HG02852 (cell line): ENCODE results near the gene FUT1.
"Not testable (repeated sequence)": the region's sequence is repeated elsewhere in the genome, so short reads cannot be mapped to it uniquely, and the experiment has no call there.

ENCODE experiments used
- ATAC-seq: cut with Tn5 transposase; IDR thresholded peaks from one replicate; pipeline ENCODE4 v1.9.1; 2021; ENCODE audit warnings: mild to moderate bottlenecking, moderate library complexity; ENCODE audit not compliant: unreplicated experiment

Gene FUT1

DNA sequence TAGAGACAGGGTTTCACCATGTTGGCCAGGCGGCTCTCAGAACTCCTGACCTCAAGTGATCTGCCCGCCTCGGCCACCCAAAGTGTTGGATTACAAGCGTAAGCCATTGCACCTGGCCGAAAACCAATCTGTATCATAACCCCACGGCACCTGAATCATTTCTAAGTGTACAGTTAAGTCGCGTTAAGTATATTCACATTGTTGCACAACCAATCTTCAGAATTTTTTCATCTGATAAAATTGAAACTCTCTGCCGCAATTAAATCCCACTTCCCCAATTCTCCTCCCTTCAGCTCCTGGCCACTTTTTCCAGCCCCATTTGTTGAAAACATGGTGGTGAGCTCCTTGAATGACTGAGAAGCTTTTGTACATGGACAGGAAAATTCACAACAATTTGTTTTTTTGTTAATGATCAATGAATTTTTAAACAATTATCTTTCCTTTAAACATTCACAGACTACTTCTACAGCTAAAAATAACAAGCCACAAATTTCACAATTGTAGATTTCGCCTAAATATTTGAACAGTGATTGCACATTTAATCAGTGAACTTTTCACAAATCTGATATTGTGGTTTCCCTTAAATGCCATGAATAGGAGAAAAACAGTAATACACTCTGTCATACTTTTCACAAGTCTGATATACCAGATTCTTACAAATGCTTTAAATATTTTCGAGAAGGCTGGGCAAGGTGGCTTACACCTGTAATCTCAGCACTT lies 16.7 kb upstream of the FUT1 start:
- ATAC-seq = no peak

DNA sequence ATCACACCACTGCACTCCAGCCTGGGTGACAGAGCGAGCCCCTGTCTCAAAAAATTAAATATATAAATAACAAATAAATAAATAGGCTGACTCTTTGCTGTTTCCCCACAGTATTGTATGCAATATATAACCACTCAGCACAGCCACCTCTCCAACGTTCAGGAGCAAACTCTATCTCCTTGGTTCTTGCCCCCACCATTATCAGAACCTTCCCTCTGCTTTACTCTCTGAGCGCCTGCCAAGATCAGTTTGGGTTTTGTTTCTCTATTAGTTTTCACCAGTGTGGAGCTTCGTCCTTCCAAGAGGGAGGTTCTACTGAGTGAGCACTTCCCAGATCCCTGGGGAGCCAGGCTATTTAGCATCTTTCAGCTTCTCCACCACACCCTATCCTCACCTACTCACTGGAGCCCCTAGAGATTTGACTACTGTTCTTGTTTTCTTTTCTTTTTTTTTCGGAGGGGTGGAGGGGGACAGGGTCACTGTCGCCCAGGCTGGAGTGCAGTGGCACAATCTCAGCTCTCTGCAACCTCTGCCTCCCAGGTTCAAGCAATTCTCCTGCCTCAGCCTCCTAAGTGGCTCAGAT lies 15.8 kb upstream of the FUT1 start:
- not testable (repeated sequence) for ATAC-seq

DNA sequence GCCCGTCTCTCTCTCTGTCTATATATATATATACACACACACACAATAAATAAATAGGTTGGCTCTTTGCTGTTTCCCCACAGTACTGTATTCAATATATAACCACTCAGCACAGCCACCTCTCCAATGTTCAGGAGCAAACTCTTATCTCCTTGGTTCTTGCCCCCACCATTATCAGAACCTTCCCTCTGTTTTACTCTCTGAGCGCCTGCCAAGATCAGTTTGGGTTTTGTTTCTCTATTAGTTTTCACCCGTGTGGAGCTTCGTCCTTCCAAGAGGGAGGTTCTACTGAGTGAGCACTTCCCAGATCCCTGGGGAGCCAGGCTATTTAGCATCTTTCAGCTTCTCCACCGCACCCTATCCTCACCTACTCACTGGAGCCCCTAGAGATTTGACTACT lies 13.4 kb upstream of the FUT1 start:
- not testable (repeated sequence) for ATAC-seq

DNA sequence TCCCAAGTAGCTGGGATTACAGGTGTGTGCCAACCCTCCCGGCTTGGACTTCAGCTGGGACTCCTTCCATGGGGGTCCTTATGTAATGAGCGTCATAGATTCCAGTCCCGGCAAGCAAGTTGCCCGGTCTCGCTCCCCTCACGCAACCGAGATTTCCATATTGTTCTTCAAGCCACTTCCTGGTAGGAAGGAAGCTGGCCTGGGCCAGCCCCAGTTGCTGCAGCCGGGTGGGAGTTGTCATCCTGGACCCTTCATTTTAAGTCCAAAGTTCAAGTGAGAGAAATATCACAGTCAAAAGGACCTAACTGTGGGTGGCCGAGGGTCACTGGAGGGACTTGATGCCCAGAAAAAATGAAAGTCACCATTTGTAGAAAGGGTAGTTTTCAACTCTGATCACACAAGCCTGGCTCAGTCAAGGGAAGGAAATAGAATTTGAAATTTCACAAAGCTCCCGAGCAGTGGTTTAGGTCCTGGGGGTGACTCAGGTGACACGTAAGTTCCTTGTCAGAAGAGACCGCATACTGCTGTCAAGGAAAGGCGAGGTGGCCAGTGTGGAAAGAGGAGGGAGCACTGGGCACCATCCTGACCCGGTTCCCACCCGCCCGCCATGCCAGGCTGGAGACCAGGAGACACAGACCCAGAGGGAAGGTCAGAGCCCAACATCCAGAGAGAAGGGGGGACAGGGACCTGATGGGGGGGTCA lies 8.2 kb upstream of the FUT1 start:
- no peak for ATAC-seq

DNA sequence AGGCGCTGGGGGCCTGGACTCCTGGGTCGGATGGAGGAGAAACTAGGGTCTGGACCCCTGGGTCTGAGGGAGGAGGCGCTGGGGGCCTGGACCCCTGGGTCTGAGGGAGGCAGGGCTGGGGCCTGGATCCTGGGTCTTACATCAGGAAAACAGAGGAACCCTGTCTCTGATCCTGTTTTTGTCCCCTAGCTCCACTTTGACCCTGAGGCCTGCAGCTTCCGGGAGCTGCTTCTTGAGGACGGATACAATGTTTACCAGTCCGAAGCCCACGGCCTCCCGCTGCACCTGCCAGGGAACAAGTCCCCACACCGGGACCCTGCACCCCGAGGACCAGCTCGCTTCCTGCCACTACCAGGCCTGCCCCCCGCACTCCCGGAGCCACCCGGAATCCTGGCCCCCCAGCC lies 5.3 kb upstream of the FUT1 start:
- ATAC-seq = no peak

DNA sequence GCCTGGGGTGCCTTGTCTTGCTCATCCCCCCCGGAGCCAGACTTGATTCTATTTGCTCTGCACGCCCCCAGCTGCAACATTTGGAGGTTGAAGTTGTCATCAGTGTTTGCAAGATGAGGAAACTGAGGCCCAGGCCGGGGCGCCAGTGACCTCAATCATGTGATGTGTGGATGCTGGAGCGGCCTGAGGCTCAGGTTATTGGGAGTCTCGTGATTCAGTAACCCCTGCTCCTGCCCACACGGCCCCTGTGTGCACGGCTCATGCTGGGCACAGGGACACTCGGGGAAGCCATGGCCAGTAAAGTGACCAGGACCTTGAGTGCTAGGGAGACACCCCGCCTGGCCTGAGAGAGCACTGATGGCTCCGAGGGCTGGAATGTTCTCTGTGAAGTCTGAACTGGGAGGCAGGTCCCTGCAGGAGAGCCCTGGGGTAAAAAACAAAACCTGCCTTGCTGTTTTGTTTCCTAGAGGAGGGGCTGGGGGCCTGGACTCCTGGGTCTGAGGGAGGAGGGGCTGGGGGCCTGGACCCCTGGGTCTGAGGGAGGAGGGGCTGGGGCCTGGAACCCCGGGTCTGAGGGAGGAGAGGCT lies 4.7 kb upstream of the FUT1 start:
- no peak for ATAC-seq

DNA sequence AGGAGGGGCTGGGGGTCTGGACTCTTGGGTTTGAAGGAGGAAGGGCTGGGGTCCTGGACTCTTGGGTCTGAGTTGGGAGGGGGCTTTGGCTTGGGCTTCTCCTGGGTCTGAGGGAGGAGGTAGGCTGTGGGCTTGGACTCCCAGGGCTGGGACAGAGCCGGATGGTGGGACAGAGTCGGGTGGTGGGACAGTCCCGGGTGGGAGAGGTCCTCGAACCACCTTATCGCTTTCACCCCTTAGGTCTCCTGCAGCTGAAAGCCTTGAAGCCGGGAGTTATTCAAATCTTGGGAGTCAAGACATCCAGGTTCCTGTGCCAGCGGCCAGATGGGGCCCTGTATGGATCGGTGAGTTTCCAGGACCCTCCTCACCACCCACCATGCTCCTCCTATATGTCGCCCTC lies 4.2 kb upstream of the FUT1 start:
- no peak for ATAC-seq

DNA sequence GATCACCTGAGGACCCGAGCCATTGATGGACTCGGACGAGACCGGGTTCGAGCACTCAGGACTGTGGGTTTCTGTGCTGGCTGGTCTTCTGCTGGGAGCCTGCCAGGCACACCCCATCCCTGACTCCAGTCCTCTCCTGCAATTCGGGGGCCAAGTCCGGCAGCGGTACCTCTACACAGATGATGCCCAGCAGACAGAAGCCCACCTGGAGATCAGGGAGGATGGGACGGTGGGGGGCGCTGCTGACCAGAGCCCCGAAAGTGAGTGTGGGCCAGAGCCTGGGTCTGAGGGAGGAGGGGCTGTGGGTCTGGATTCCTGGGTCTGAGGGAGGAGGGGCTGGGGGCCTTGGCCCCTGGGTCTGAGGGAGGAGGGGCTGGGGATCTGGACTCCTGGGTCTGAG lies 3.8 kb upstream of the FUT1 start:
- no peak for ATAC-seq

DNA sequence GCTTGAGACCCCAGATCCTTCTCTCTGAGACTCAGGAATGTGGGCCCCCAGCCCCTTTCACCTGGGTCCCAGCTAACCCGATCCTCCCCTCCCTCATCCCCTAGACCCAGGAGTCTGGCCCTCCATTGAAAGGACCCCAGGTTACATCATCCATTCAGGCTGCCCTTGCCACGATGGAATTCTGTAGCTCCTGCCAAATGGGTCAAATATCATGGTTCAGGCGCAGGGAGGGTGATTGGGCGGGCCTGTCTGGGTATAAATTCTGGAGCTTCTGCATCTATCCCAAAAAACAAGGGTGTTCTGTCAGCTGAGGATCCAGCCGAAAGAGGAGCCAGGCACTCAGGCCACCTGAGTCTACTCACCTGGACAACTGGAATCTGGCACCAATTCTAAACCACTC lies 3.3 kb upstream of the FUT1 start:
- no peak for ATAC-seq

DNA sequence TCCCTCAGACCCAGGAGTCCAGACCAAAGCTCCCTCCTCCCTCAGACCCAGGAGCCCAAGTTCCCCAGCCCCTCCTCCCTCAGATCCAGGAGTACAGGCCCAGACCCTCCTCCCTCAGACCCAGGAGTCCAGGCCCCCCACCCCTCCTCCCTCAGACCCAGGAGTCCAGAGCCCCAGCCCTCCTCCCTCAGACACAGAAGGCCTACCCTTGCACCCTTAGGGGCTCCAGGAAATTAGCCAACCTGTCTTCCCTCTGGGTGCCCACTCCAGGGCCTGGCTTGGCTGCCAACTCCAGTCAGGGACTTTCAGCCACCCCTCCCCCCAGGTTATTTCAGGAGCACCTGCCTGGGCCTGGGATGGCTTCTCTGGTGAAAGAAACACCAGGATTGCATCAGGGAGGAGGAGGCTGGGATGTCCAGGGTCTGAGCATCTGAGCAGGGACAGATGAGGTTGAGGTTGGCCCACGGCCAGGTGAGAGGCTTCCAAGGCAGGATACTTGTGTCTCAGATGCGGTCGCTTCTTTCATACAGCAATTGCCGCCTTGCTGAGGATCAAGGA lies 2.7 kb upstream of the FUT1 start, which contains the start of gene FGF21:
Gene FGF21 (plus strand): TSS at position 441 of the 558 bp plus-strand sequence. CDS start 713 bp downstream, outside the sequence.
- no peak for ATAC-seq

DNA sequence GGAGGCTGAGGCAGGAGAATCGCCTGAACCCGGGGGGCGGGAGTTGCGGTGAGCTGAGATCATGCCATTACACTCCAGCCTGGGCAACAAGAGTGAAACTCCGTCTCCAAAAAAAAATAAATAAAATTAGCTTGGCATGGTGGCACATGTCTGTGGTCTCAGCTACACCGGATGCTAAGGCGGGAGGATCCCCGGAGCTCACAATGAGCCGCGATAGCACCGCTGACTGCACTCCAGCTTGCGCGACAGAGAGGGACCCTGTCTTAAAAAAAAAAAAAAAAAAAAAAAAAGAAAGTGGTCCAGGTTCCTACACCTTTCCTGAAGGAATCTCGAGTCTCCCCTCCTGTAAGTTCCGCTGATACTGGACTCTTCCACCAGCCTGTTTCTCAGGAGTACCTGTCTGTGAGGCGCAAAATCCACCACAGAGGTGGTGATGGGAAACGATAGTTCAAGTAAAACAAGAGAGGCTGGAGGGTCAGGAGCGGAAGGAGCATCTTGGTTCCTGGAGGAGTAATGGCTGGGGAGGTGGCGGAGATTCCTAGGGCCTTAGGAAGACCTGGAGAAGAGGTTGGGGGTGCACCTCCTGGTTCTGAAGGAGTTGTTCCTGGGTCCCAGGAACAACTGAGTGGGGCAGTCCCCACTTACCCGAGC lies 471 bp downstream of the FUT1 start:
- ATAC-seq = no peak

DNA sequence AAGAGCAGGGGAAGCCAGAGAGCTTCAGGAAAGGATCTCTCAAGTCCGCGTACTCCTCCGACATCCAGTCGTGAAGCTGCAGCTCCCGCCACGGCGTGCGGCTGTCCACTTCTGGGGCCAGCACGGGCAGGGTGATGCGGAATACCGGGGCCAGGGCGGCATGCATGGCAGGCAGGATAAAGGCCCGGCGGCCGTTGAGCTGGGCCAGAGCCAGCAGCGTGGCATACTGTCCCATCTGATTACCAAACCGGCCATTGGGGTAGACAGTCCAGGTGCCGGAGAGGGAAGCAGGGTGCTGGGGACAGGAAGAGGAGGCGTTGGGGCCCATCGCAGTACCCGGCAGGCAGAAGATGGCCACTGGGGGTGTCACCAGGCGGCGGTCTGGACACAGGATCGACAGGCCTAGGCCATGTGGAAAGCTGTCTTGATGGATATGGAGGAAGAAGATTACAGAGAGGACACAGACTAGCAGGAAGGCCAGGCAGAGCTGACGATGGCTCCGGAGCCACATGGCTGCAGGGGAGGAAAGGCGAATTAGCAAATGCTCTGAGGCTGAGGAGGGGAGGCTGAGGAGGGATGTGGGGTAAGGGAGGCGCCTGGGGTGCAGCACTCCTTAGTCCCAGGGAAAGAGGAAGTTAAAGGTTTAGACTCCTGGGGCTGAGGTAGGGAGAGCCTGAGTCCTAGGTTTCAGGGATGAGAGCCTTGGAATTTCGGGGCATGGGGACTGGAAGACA lies 1.5 kb downstream of the FUT1 start:
- no peak for ATAC-seq

DNA sequence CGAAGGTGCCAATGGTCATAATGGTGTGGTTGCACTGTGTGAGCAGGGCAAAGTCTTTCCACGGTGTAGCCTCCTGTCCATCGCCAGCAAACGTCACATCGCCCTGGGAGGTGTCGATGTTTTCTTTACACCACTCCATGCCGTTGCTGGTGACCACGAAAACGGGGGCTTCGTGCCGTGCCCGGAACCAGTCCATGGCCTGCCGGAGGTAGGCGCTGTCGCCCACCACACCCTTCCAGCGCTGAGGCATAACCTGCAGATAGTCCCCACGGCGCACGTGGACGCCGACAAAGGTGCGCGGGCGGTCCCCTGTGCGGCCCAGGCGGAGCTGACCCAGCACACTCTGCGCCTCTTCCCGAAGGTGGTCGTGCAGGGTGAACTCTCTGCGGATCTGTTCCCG lies 2.1 kb downstream of the FUT1 start:
- no peak for ATAC-seq

DNA sequence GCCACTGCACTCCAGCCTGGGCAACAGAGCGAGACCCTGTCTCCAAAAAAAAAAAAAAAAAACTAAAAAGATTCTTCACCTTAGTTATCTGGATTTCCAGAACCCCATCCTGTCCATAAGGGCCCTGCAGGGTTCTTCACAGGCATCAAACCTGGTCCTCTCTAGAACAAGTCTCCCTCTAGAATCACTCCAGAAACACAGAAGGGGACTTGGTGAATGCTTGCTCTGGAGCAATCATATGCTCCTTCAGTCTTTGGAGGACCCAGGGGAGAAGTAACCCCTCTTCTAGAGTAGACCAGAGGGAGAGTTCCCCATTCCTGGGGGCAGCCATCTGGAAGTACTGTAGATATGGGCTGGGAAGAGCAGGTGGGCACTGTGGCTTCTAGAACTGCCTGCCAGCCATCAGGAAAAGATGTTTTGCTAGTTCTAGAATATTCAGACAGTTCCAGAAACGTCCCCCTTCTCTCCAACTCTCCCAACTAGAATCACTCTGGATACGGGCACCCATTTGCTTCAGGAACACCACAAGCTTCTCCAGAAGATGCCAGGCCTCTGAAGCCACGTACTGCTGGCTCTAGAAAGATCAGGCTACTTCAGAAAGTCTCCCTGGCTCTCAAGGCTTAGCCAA lies 2.8 kb downstream of the FUT1 start:
- no peak for ATAC-seq

DNA sequence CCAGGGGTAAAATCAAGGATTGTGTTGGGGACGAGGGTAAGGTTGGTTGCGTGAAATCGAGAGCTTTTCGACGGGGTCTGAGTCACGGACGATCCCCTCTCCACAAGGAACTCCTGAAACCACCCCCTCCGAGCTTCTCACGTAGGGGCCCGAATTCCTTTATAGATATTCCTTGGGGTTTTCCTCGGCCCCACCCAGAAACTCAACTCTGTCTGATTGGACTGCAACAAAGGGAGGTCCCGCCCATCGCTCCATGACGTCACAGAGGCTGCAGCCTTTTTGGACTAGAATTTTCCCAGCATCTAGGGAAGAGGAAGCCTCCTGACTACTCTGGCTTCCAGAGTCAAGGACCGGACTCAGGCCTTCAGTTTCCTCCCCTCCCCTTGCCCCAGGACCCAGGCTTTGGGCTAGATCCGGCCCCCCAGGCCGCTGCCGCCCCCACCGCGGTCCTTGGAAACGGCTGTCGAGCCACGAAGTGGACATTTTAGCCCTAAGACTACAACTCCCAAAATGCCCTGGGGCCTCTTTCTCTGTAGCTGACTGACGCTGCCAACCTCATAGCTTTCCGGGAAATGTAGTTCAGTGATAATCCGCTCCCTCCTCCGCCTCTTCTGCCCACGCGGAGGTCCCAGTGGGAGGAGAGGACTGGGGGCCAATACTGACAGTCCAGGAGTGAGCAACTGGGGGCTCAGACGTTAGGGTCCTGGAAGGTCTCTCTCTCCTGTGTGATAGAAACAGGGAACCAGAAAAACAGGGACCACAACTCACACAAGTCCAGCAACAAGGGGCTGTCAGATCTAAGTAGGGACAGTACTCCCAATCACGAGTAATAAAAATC lies 5.5 kb downstream of the FUT1 start, which contains the start of gene IZUMO1:
Gene IZUMO1 (minus strand): TSS at position 172 of the 838 bp plus-strand sequence. CDS start 1,050 bp downstream, outside the sequence.
- ATAC-seq = no peak

DNA sequence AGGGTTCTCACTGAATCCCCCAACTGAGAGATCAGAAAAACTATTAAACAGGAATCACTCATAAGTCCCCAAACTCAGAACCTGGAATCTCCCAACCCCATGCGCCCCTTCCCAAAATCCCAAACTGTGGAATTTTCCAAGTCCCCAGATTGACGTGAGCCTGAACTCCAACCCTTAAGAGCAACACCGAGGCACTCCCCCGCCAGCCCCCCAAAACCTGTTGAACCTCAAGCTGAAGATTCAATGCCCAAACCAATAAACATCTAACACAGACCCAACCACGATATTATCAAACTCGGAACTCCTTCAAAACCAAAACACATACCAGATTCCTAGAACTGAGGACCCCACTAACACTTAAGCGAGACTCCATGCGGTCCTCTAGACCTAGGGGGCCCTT lies 6.3 kb downstream of the FUT1 start:
- no peak for ATAC-seq

DNA sequence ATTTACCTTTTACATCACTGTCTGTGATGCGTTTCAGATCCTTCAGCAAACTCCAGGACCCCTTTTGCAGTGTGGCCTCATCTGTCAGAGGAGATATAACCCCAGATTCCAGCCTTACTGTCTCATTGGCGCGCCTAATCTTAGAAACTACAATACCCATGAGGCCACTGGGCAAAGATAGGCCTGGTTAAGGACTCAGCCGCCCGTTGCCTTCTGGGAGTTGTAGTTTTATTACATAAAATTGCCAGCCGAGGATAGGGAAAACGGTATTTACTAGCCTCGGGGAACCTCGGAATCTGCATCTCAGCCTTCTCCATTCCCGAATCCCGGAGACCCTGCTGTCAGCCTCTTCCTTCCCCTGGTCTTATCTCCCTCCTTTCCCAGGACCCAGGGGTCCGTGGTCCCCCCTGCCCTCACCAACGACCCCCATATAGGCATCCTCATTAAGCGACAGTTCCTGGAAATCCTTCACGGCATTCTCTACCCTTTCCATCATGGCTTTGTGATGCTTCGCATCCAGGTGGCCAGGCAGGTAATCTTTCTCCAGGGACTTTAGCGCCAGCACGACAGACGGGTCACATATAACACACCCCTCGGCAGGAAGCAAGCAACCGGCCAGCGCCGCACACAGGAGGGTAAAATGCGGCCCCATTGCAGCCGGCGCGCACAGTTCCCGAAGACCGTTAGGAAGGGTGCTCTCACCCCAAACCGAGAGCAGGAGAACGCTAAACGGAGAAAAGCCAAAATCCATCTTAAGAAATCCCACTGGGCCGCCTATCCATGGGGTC lies 7.0 kb downstream of the FUT1 start:
- no peak for ATAC-seq

DNA sequence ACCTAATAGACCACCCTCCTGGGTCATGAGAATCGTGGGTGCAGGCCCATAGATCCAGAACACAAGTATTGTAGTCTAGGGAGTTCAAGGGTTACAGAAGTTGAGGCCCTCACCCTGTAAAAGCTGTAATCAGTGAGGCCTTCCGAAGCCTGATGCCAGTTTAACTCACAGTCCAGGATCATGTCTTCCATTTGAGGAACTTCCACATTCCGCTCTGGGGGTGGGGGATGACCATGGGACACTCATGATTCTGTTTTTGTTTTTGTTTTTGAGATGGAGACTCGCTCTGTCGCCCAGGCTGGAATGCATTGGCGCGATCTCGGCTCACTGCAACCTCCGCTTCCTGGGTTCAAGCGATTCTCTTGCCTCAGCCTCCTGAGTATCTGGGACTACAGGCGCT lies 10.3 kb downstream of the FUT1 start:
- ATAC-seq = no peak
